Renal cortical epithelial cell (primary cell): ENCODE measurements around the gene PRKCZ. TPM values are rescaled to one million over a fixed set of nuclear protein-coding genes. Genes with fewer than 3 reads are reported as not detected.
A peak's percentile ranks its signal among the peaks of the same experiment; 100 is the strongest.
"Not testable (repeated sequence)": the region's sequence is repeated elsewhere in the genome, so short reads cannot be mapped to it uniquely, and the experiment has no call there.

ENCODE experiments used
- DNase-seq: peaks from one replicate; pipeline ENCODE4 v3.0.0-alpha.2; 2011; ENCODE audit warnings: low read depth
- total RNA-seq: library from RNA; depleted of rRNA; stranded (reverse); fragments of >200 nt; gene quantifications from 2 replicates; pipeline ENCODE4 v1.2.3, GENCODE V29; 2014

The PRKCZ gene
- total RNA-seq, 1 donor from 2014 or later = 34.6 TPM

- DNase-seq = no peak
These were observed 64.9 kb downstream of the PRKCZ start for GRCh38 chr1:2115008-2115641.

- DNase-seq = no peak
These were observed 65.6 kb downstream of the PRKCZ start for GRCh38 chr1:2115702-2116341.

DNA sequence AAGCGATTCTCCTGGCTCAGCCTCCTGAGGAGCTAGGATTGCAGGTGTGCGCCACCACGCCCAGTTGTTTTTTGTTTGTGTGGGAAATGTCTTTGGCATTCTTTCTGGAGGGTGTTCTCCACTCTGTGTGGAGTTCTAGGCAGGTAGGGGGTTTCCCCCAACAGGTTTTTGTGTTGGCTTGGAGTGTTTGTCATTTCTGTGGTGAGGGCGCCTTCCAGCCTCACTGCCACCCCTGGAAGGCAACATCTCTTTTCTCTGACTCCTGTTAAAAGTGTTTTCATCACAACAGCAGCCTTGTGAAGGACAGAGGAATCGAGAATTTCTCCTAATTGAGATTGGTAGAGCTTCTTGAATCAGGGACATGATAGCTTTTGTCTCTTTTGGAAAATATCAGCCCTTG, 69.7 kb downstream of the PRKCZ start:
- no peak for DNase-seq

- DNase-seq = no peak
These were observed 71.0 kb downstream of the PRKCZ start for GRCh38 chr1:2121101-2121691.

DNA sequence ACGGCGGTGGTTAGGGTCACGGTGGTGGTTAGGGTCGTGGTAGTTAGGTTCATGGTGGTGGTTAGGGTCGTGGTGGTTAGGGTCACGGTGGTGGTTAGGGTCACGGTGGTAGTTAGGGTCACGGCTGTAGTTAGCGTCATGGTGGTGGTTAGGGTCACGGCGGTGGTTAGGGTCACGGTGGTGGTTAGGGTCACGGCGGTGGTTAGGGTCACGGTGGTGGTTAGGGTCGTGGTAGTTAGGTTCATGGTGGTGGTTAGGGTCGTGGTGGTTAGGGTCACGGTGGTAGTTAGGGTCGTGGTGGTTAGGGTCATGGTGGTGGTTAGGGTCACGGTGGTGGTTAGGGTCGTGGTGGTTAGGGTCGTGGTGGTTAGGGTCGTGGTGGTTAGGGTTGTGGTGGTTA, 71.6 kb downstream of the PRKCZ start:
- DNase-seq = not testable (repeated sequence)

- no peak for DNase-seq
These were observed 74.4 kb downstream of the PRKCZ start for GRCh38 chr1:2124446-2125198.

DNA sequence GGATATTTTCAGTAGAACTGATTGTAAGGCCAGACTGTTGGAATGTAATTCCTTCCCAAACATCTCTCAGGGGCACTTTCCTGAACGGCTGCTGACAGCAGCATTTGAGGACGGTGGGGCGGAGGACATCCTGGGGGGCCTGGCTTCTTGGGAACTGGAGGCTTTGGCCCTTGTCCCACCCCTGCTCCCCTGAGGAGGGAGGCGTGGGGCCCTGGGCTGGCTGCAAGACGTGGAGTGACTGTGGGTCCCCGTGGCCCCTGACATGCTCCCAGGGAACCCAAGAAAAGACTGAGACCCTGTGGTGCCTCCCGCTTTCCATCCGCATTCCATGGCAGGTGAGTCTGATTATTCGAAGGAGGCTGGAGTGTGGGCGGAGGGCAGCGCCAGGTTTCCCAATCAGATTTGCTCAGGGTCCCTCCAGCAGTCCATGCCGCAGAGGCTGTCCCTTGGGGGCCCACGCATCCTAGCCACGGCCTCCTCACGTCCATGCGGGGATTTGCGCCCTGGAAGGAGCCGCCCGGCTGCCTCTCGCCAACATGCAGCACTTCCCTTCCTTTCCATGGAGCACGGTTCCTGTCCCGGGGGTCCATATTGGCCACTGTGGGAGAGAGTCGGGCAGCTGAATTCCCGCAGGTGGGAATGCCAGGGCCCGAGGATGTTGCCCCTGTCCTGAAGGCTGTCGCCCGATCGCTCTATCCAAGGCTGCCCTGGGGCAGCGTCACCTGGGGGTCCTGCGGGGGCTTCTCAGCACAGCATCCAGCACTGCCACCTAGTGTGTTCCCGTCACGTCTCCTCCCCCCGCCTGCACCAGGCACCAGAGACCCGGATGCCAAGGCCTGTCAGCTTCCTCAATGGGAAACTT, 75.4 kb downstream of the PRKCZ start:
- DNase-seq = no peak

DNA sequence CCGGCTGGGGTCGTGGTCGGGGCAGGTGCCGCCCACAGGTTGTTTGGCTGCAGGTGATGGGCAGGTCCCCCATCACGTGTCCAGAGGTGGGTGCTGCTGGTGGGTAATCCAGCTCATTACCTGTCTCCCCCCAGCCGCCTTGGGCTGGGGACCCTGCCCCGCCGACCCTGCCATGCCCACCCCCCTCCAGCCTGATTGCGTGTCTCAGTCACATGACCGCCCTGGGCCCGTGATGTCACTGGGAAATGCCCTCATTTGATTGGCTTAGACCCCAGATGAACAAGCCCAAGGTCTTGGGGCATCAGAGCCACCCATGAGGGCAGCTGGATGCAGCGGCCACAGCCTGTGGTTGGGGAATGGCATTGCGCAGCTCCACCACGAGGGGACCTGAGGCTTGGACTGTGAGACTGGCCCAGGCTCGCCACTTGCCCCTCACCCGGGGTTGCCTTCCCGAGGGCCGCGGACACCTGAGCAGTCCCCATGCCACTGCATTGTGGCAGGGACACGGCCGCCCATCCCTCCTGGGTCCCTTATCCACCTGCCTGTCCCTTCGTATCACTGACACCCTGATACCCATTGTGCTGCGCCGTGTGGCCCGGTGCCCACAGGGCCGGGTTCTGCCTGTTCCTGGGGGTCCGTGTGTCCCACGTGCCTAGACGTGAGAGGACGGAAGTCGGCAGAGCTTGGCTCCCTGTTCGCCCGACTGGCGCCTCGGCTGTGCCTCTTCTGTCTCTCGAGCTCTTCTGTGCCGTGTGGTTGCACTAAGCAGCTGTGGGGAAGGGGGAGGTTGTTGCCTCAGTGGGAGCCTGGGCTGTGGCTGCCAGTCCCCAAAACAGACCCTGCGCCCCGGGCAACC, 76.3 kb downstream of the PRKCZ start:
- no peak for DNase-seq

DNA sequence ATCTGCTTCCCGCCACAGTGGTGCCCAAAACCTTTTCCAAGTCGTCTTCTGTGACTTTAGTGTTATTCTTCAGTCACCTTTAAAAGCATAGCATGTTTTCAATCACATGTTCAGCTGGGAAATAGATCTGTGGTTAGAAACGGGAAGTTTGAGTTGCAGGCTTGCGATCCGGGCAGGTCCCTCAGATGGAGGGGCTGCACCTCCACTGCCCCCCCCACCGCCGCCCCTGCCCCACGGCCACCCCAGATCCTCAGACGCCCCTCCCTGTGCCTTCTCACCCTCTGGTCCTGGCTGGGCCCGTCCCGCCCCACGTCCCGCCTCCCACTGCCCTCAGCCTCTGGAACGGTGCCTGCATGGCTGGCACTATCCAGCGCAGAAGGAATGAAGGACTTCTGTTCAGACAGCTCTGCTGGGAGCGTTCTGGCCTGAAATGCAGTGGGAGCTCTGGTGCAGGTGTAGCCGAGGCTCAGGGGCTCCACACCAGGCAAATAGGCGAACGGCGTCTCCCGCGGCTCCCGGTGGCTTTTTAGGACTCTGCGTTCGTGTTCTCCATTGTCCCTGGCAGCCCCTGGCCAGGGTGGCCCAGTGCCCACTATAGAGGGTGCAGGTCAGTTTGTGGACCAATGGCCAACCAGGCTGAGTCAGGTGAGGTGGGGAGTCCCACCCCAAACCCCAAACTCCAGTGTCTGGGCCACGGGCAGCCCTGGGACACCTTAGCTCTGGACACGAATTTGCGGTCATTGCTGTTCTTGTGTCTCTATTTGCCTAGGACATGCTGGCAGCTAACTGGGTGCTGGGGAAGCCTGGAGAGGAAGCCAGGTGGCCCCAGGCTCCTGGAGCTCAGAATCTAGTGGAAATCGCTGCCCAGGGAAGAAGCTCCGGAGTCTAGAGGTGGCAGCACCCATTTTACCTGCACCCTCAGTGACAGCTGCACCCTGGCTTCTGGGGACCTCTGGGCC, 77.3 kb downstream of the PRKCZ start:
- no peak for DNase-seq

DNA sequence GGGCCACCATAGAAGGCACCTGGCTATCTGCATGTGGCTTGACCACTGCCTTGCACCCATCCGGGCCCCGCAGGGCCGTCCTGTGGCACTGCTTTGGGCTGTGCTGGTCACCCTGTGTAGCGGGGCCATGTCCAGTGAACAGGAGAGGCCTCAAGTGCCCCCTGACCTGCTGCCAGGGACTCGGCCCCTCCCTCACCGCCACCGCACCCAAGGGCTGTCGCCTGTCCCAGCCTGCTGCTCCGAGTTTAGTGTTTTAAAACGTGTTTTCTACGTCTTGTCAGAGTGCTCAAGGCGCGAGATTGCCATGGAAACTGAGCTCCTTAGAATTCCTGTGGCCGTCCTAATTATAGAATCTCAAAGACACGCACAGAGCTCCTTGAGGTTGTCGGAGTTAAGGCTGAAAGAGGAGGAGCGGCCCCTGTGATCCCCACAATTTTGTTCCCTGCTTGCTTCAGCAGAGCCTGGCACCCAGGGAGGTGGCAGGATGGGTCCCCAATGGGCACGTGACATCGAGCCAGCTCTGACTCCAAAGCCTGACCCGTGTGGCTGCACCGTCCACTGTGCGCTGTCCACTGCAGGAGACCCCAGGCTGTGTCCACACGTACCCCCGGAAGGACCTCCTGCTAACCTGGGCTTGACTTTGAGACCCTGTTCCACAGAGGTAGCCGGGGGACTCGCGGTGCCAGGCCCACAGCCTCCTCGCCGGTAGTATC, 78.1 kb downstream of the PRKCZ start:
- DNase-seq = no peak

DNA sequence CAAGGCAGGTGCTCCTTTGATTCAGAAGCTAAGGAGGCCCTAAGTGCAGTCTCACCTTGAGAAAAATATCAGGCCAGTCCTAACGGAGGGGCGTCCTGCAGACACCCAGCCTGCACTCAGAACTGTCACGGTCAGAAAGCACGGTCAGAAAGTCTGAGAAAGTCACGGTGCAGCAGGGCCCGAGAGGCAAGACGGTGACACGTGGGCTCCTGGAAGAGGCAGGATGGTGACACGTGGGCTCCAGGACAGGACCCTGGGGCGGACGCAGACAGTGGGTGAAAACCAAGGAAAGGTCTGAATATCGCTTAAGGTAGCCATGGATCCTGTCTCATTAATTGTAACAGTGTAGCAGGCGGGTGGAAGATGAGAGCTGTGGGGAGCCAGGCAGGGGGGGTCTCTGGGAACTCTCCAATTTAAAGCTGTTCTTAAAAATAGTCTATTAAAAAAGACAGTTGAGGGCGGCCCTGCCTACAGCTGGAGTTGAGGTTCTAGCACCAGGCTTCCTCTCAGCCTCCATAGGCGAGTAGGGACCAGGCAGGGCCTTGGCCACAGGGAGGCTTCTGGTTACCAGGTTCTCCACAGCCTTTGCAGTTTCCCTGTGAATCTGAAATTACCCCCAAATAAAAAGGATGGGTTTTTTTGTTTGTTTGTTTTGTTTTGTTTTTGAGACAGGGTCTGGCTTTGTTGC, 79.2 kb downstream of the PRKCZ start:
- DNase-seq = no peak

DNA sequence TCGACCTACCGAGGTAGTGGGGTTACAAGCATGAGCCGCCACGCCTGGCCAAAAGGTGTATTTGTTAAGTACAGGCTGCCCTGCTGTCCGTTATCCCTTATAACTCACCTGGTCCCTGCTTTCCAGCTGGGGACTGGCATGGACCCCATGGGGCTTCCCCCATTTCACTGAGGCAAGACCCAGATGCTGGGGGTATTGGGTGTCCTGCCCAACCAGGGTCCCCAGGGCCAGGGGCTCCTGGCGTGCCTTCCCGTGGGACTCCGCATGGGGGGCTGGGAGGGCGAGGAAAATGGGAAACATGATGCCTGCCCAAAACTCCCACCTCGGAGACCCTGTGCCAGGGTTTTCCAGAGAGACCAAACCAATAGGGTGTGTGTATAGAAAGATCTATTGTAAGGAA, 79.9 kb downstream of the PRKCZ start:
- DNase-seq = no peak

- no peak for DNase-seq
These were observed 80.7 kb downstream of the PRKCZ start for GRCh38 chr1:2130871-2131289.

GRCh38 chr1:2132222-2133038, 82.2 kb downstream of the PRKCZ start:
- peak; percentile 57 for DNase-seq

GRCh38 chr1:2133039-2133878, 83.0 kb downstream of the PRKCZ start:
- DNase-seq = peak; percentile 74

- DNase-seq = no peak
These were observed 83.6 kb downstream of the PRKCZ start for GRCh38 chr1:2133879-2134215.

DNA sequence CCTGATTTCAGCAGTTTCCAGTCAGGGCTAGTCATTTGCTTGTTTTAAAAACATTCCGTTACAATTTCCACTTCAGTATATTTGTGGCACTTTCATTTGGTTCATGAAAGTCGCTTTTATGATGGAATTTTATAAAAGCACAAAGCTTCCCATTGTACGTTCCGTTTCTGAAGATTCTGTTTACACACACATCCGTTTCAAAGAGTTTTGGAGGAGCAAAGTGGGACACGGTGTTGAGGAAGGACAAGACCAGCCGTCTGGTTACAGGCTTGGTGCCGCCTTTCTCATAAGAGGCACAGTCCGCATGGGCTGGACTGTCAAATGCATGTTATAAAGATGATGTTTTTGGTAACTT, 84.0 kb downstream of the PRKCZ start:
- DNase-seq = no peak
